Neural cell (in vitro differentiated cells): ENCODE results near the gene ANP32B.

Source experiments
- CTCF ChIP-seq: fragments of 450-650 bp; IDR thresholded peaks from 2 replicates; pipeline ENCODE4 v1.5.1; 2014; ENCODE audit warnings: antibody characterized with exemption, mild to moderate bottlenecking, moderate library complexity; ENCODE audit not compliant: poor library complexity, severe bottlenecking
- EP300 ChIP-seq: fragments of 450-650 bp; conservative IDR thresholded peaks from 2 replicates; pipeline ENCODE4 v1.6.1; 2014; ENCODE audit warnings: antibody characterized with exemption, mild to moderate bottlenecking, moderate library complexity; ENCODE audit not compliant: poor library complexity, severe bottlenecking
- EZH2 ChIP-seq: fragments of 200-600, 300-800 bp; shearing (Covaris generic), sonication (generic); IDR thresholded peaks from 2 replicates; pipeline ENCODE4 v1.6.1; 2014; ENCODE audit warnings: antibody characterized with exemption, low read length, borderline replicate concordance, mild to moderate bottlenecking; ENCODE audit not compliant: insufficient read depth, poor library complexity, severe bottlenecking
- POLR2AphosphoS5 ChIP-seq: IDR thresholded peaks from 2 replicates; pipeline ENCODE4 v1.6.1; 2012
- REST ChIP-seq: IDR thresholded peaks from 2 replicates; pipeline ENCODE4 v1.6.1; 2012; ENCODE audit warnings: borderline replicate concordance
- SMC3 ChIP-seq: fragments of 450-650 bp; conservative IDR thresholded peaks from 2 replicates; pipeline ENCODE4 v1.6.1; 2014; ENCODE audit warnings: antibody characterized with exemption, mild to moderate bottlenecking, moderate library complexity; ENCODE audit not compliant: poor library complexity

GRCh38 chr9:97935276-97935675 lies 47.9 kb upstream of the ANP32B start:
- TF ChIP-seq CTCF (no peak), EZH2 (no peak), EP300 (no peak), SMC3 (no peak), POLR2AphosphoS5 (no peak), REST (no peak)
